Testis (tissue), 2 donors: ENCODE results near the gene RASGRF1.

Source experiments
- CTCF ChIP-seq, 3 experiments: fragments of 450-650 bp in 2 of 3; fragments of 200-600 bp in 1 of 3; sonication (generic) in 1 of 3; IDR thresholded peaks; one replicate each; pipeline ENCODE4 v1.5.1; 2016 to 2019; ENCODE audit warnings: antibody characterized with exemption in 3 of 3, mild to moderate bottlenecking in 2 of 3, moderate library complexity in 1 of 3
- POLR2A ChIP-seq: fragments of 450-650 bp; IDR thresholded peaks from one replicate; pipeline ENCODE4 v1.6.1; 2017; ENCODE audit warnings: antibody characterized with exemption, mild to moderate bottlenecking, moderate library complexity

- TF ChIP-seq CTCF (IDR thresholded peaks at IDR 0.05) (no peak), POLR2A (no peak)
Observed at GRCh38 chr15:78933823-78934654, 156.5 kb downstream of the RASGRF1 start.
